NCI-H2081 (cell line): ENCODE measurements around the gene TTC29.

Experiments used
- DNase-seq, 2 experiments: peaks; one replicate each; lab custom pipeline; 2025; lab: John Stamatoyannopoulos, UW

The TTC29 gene

GRCh38 chr4:146945556-146946374, at the start of gene TTC29:
Gene TTC29, minus strand, starts transcription at chr4:146945864. Its CDS starts 5,969 bp downstream, at chr4:146939895.
- DNase-seq, result peak; percentile 81 to 88

GRCh38 chr4:146981651-146982050, 36.0 kb upstream of the TTC29 start:
- DNase-seq, result no peak

- DNase-seq, result no peak
Observed at GRCh38 chr4:146978641-146979040, 33.0 kb upstream of the TTC29 start.

GRCh38 chr4:146976145-146976544, 30.5 kb upstream of the TTC29 start:
- no peak for DNase-seq

- DNase-seq, result no peak
Observed at GRCh38 chr4:146975527-146975926, 29.9 kb upstream of the TTC29 start.

GRCh38 chr4:146975036-146975435, 29.4 kb upstream of the TTC29 start:
- no peak for DNase-seq

- no peak for DNase-seq
Observed at GRCh38 chr4:146972036-146972435, 26.4 kb upstream of the TTC29 start.

GRCh38 chr4:146969126-146969525, 23.5 kb upstream of the TTC29 start:
- no peak for DNase-seq

- no peak for DNase-seq
Observed at GRCh38 chr4:146960634-146961033, 15.0 kb upstream of the TTC29 start.

- DNase-seq, result no peak
Observed at GRCh38 chr4:146959692-146960091, 14.0 kb upstream of the TTC29 start.

- DNase-seq, result no peak
Observed at GRCh38 chr4:146957237-146957636, 11.6 kb upstream of the TTC29 start.

- DNase-seq, result no peak
Observed at GRCh38 chr4:146952896-146953295, 7.2 kb upstream of the TTC29 start.

GRCh38 chr4:146949559-146949958, 3.9 kb upstream of the TTC29 start:
- no peak for DNase-seq

- no peak for DNase-seq
Observed at GRCh38 chr4:146943691-146944375, 1.8 kb downstream of the TTC29 start.

- DNase-seq, result no peak
Observed at GRCh38 chr4:146932116-146932515, 13.5 kb downstream of the TTC29 start.

- DNase-seq, result no peak
Observed at GRCh38 chr4:146930673-146931072, 15.0 kb downstream of the TTC29 start.

GRCh38 chr4:146927695-146928094, 18.0 kb downstream of the TTC29 start:
- DNase-seq, result no peak

- DNase-seq, result peak; percentile 5 to 34
Observed at GRCh38 chr4:146916479-146917076, 29.1 kb downstream of the TTC29 start.

- DNase-seq, result no peak
Observed at GRCh38 chr4:146915132-146915531, 30.5 kb downstream of the TTC29 start.

GRCh38 chr4:146900295-146900694, 45.4 kb downstream of the TTC29 start:
- no peak for DNase-seq

GRCh38 chr4:146890301-146890700, 55.4 kb downstream of the TTC29 start:
- no peak for DNase-seq

GRCh38 chr4:146883070-146883469, 62.6 kb downstream of the TTC29 start:
- no peak for DNase-seq

- DNase-seq, result no peak
Observed at GRCh38 chr4:146857298-146857697, 88.4 kb downstream of the TTC29 start.
